Stimulated activated CD4-positive, alpha-beta T cell treated with anti-CD3 and anti-CD28 coated beads, Interleukin-12 subunit alpha, Interleukin-12 subunit beta, amount 100 ng/mL, for 48 hours (primary cell): ENCODE results near the gene AMOTL2.

Experiments
- DNase-seq, 3 donors: peaks; one replicate each; pipeline ENCODE4 v3.0.0-alpha.2; 2020; ENCODE audit warnings: low read depth in 2 of 3, low spot score in 1 of 3

Gene AMOTL2

DNA sequence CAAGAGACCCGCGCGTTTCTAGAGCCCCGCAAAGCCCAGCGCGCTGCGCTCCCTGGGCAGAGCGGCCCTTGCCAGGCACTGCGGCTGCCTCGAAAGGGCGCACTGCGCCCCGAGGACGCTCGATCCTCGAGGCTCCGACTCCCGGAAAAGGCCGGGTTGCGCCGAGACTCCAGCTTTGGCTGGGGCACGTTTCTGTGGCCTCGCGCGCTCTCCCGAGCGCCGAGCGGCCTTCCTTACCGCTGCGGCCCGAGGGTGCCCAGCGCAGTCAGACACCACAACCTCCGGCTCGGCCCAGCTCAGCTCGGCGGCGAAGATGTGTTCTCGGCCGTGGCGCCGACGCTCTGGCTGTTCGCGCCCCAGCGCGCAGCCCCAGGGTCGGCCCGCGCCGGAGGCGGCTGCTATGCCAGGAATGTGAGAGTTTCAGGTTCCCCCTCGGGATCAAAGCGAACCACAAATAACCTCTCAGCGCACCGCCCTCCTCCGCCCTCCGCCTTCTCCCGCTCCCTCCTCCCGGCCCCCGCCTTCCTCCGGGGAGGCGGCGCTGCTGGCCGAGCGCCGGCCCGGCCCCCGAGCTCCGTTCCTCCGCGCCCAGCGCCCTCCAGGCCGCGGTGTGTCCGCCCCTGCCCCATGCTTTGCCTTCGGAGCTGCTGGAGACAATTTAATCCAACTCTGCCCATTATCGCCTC lies at the start of gene AMOTL2:
TSS of gene AMOTL2 (minus strand) at position 343 of the 686 bp plus-strand sequence. CDS start 3,014 bp downstream, outside the sequence.
- DNase-seq = peak in 1 of 3 donors; percentile 16

- DNase-seq = no peak
Observed at GRCh38 chr3:134423153-134423552, 48.9 kb upstream of the AMOTL2 start.

- DNase-seq = no peak
Observed at GRCh38 chr3:134419960-134420321, 45.7 kb upstream of the AMOTL2 start.

GRCh38 chr3:134419214-134419959 lies 45.1 kb upstream of the AMOTL2 start:
- no peak for DNase-seq

GRCh38 chr3:134409041-134409440 lies 34.8 kb upstream of the AMOTL2 start:
- no peak for DNase-seq

- DNase-seq = no peak
Observed at GRCh38 chr3:134407239-134407625, 33.0 kb upstream of the AMOTL2 start.

- no peak for DNase-seq
Observed at GRCh38 chr3:134406331-134407238, 32.3 kb upstream of the AMOTL2 start.

- no peak for DNase-seq
Observed at GRCh38 chr3:134404366-134404885, 30.2 kb upstream of the AMOTL2 start.

DNA sequence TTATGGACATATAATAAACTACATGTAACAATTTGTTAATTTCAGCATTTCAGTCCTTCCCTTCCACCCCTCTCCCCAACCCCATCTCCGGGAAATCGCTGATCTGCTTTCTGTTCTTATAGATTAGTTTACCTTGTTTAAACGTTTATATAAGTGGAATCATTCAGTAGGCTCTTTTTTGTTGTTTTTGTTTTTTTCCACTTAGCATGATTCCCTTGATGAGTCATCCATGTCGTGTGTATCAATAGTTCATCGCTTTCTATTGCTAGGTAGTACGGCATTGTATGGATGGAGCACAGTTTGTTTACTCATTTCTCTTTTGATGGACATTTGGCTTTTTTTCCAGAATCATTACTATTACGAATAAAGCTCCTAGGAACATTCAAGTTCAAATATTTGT lies 23.5 kb upstream of the AMOTL2 start:
- no peak for DNase-seq

- DNase-seq = no peak
Observed at GRCh38 chr3:134395103-134395502, 20.9 kb upstream of the AMOTL2 start.

DNA sequence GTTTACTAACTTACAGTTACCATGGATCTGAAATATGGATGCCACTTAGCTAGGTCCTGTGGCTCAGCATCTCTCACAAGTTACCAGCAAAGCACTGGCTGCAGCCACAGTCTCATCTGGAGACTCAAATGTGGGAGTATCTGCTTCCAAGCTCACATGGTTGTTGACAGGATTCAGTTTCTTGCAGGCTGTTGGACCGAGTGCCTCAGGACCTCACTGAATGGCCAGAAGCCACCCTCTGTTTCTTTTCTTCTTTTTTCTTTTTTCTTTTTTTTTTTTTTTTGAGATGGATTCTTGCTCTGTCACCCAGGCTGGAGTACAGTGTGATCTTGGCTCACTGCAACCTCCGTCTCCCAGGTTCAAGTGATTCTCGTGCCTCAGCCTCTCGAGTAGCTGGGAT lies 20.1 kb upstream of the AMOTL2 start:
- DNase-seq = no peak

GRCh38 chr3:134393074-134393473 lies 18.8 kb upstream of the AMOTL2 start:
- DNase-seq = no peak

DNA sequence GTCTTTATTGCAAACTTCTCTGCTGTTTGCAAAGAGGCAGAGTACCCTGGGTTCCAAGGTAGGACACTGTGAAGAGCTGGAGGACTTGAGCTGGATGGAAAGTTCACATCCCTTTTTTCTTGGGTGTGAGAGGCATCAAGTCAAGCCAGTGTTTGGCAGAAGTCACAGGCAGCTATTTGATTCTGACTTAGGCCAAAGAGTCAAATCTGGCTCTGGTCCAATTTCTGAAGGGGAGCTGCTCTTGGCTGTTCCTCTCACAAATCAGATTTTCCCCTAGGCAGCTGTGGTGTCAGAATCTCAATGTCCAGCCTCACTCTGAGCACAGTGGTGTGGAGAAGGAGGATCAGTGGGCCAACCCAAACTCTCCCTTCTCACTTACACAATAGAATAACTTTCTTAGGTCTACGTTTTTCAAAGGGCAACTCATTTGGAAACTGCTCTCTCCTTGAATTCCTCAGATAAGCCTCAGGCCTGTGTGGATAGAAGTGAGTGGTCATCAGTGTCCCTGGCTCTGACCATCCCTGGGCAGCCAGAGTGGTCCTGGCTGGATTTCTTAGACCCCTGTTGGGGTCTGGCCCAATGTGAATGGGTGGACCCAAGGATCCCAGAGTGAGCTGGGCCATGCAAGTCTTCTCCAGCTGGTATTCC lies 18.2 kb upstream of the AMOTL2 start:
- no peak for DNase-seq

GRCh38 chr3:134389865-134390264 lies 15.6 kb upstream of the AMOTL2 start:
- DNase-seq = no peak

- DNase-seq = no peak
Observed at GRCh38 chr3:134388788-134389485, 14.7 kb upstream of the AMOTL2 start.

DNA sequence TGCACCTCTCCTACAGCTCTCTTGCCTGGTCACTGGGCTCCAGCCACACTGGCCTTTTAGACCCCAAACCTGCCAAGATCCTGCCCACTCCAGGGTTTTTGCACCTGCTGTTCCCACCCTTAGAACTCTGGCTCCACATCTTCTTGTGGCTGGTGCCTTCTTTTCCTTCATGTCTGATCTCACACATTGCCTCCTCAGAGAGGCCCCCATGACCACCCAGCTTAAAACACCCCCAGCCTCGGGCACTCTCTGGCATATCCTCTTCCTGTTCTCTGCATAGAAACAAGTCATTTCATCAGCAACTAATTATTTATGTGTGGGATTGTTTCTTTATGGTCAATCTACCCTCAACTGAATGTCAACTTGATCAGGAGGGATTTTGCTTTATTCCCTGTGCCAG lies 14.0 kb upstream of the AMOTL2 start:
- DNase-seq = no peak

DNA sequence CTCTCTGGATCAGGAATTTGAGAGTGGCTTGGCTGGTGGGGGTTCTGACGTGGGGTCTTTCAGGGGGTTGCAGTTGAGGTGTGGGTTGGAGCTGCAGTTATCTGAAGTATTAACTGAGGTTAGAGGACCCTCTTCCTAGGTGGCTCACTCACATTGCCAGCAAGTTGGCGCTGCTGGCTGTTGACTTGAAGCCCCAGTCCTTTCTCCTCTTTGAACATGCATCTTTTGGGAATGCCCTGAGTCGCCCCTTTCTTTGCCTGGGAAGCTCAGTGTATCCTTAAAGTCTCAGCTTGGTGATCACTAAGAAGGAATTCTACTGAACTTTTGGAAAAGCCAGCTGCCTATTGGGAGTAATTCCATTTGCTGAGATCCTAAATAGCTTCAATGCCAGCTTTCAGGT lies 13.0 kb upstream of the AMOTL2 start:
- DNase-seq = no peak

DNA sequence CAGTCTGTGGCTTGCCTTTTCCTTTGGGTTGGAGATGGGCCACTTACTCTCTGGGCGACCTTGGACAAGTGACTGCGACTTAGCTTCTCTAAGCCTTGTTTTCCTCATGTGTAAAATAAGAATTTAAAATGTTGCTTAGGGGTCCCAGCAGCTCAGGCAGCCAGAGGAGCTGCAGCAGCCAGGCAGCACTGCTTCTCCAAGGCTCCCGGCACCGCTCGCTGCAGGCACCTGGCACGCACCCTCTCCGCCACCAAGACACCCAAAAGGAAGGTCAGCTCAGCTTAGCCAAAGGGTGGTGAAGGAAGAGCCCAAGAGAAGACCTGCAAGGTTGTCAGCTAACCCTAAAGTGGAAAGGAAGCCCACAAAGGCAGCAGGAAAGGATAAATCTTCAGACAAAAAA lies 10.7 kb upstream of the AMOTL2 start:
- no peak for DNase-seq

- no peak for DNase-seq
Observed at GRCh38 chr3:134381831-134382442, 7.7 kb upstream of the AMOTL2 start.

DNA sequence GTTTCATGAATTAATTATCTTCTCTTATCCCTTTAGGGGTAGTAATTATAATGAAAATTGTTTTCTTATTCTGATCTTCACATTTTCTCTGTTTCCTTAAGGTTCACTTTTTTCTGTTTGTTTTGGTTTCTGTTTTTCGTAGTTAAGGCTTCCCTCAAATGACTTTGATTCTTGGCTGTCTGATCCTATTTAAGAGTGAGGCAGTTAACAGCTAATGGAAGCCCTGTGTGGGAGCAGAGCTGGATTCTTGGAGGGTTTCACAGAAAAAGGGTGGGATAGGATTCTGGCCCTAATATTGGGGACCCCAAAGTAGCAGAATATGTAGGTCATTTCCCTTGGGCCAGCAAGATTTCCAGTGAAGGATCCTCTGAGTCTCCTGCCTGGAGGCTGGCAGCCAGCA lies 6.8 kb upstream of the AMOTL2 start:
- DNase-seq = no peak
